MM.1S (cell line): ENCODE results near the gene COPS7B.

Source experiments
- CTCF ChIP-seq: fragments of 300-600 bp; sonication (generic); IDR thresholded peaks from 2 replicates; pipeline ENCODE4 v1.5.1; 2016; ENCODE audit warnings: antibody characterized with exemption, low read length, mixed read lengths
- EZH2 ChIP-seq: fragments of 300-600 bp; sonication (generic); optimal IDR thresholded peaks from 2 replicates; pipeline ENCODE3; 2017; ENCODE audit warnings: low read depth, mild to moderate bottlenecking, antibody characterized with exemption, low read length, mixed read lengths
- EZH2phosphoT487 ChIP-seq: fragments of 300-600 bp; sonication (generic); IDR thresholded peaks from 2 replicates; pipeline ENCODE4 v1.6.1; 2018; ENCODE audit warnings: antibody characterized with exemption, low read length

GRCh38 chr2:231761735-231762134 lies 24.5 kb upstream of the COPS7B start:
- TF ChIP-seq EZH2phosphoT487 (no peak), EZH2 (no peak), CTCF (no peak)
